Astrocyte (in vitro differentiated cells and primary cell): ENCODE measurements around the gene EMC10.

Experiments used
- CTCF ChIP-seq: IDR thresholded peaks from 2 replicates; pipeline ENCODE4 v1.5.1; 2011; ENCODE audit warnings: low read depth, mild to moderate bottlenecking, inconsistent platforms, low read length, moderate library complexity; ENCODE audit not compliant: insufficient read depth
- EZH2 ChIP-seq: IDR thresholded peaks from 2 replicates; pipeline ENCODE4 v1.6.1; 2012; ENCODE audit warnings: mild to moderate bottlenecking, low read length, inconsistent platforms; ENCODE audit not compliant: insufficient read depth

- no peak for TF ChIP-seq CTCF
- TF ChIP-seq EZH2 = no peak
Measured at GRCh38 chr19:50516964-50517703, 40.8 kb downstream of the EMC10 start.
